SK-N-SH (cell line): ENCODE data around the gene LRMDA.

Source experiments
- CHD2 ChIP-seq: fragments of 150-350 bp; IDR thresholded peaks from 2 replicates; pipeline ENCODE4 v1.6.1; 2018; ENCODE audit warnings: low read length; ENCODE audit not compliant: partially characterized antibody
- CTCF ChIP-seq: fragments of 200-600 bp; sonication (generic); IDR thresholded peaks from 2 replicates; pipeline ENCODE4 v1.6.1; 2017; ENCODE audit warnings: antibody characterized with exemption, mild to moderate bottlenecking, moderate library complexity
- EZH2phosphoT487 ChIP-seq: fragments of 200-600 bp; sonication (generic); IDR thresholded peaks from 2 replicates; pipeline ENCODE4 v1.6.1; 2017; ENCODE audit warnings: low read depth, mixed run types, mild to moderate bottlenecking, antibody characterized with exemption, moderate library complexity, borderline replicate concordance
- MAX ChIP-seq: IDR thresholded peaks from 2 replicates; pipeline ENCODE4 v1.4.0; 2012; ENCODE audit warnings: low read depth
- NFIC ChIP-seq: IDR thresholded peaks from 2 replicates; pipeline ENCODE4 v1.4.0; 2012; ENCODE audit warnings: borderline replicate concordance
- RAD21 ChIP-seq: IDR thresholded peaks from 2 replicates; pipeline ENCODE4 v1.6.1; 2012; ENCODE audit warnings: mild to moderate bottlenecking, low read length
- TAF1 ChIP-seq: IDR thresholded peaks from 2 replicates; pipeline ENCODE4 v1.6.1; 2012; ENCODE audit warnings: low read depth, mild to moderate bottlenecking, low read length, moderate library complexity, borderline replicate concordance

GRCh38 chr10:75911426-75911825 is 480.0 kb downstream of the LRMDA start:
- TF ChIP-seq CTCF (no peak), CHD2 (no peak), MAX (no peak), RAD21 (no peak), TAF1 (no peak), EZH2phosphoT487 (no peak), NFIC (no peak)
